GM12878 (cell line): ENCODE measurements around the gene LGMN. TPM values are rescaled to one million over a fixed set of nuclear protein-coding genes. Genes with fewer than 3 reads are reported as not detected.

Source experiments
- ATAC-seq: fragments of 200-7000 bp; cut with Tn5 transposase; 3 replicates; pipeline ENCODE4 v1.9.1; 2020; ENCODE audit warnings: mild to moderate bottlenecking, moderate library complexity
- BruUV-seq: library from RNA; stranded (reverse); fragments of 400-500 nt; replicated peaks from 2 replicates; lab custom pipeline; 2021; lab: Mats Ljungman, UMichigan
- CTCF ChIA-PET: fragments of 300-600 bp; sonication (Branson Sonifier 250); formaldehyde crosslinking; extraction: SDS; loops from one replicate; lab custom pipeline; 2021; ENCODE audit warnings: inconsistent platforms; lab: Yijun Ruan, JAX
- POLR2A ChIA-PET: fragments of 350-600 bp; formaldehyde crosslinking; extraction: SDS; loops from one replicate; lab custom pipeline; 2021; ENCODE audit warnings: inconsistent platforms; lab: Charles Lee
- RAD21 ChIA-PET: fragments of 300-600 bp; sonication (Branson Sonifier 250); formaldehyde crosslinking; loops from one replicate; lab custom pipeline; 2023; ENCODE audit warnings: antibody characterized with exemption; ENCODE audit not compliant: unreplicated experiment; lab: Charles Lee
- SMC1A ChIA-PET: fragments of 300-600 bp; sonication (Branson Sonifier 250); formaldehyde crosslinking; loops from one replicate; lab custom pipeline; 2023; ENCODE audit not compliant: unreplicated experiment, uncharacterized antibody; lab: Charles Lee
- DNase-seq: peaks from one replicate; pipeline ENCODE4 v3.0.0-alpha.2; 2011; ENCODE audit warnings: low read depth, low spot score
- FAIRE-seq: peaks from 3 replicates; lab custom pipeline; 2011; peaks lifted over from hg19 to GRCh38; lab: Jason Lieb, UNC
- H2AFZ ChIP-seq: 2 replicates; pipeline ENCODE4 v1.6.0; 2011; ENCODE audit warnings: low read depth, low read length, control low read depth; ENCODE audit not compliant: control insufficient read depth
- H3K27ac ChIP-seq: 2 replicates; pipeline ENCODE4 v1.5.1; 2011; ENCODE audit warnings: control low read depth; ENCODE audit not compliant: control insufficient read depth, insufficient read depth
- H3K27me3 ChIP-seq, 2 experiments: replicated peaks in 1 of 2; 2 replicates each; pipeline versions ENCODE4 v1.6.0 to v1.6.1; 2011; ENCODE audit warnings: low read length in 1 of 2; ENCODE audit not compliant: control insufficient read depth in 2 of 2, insufficient read depth in 2 of 2
- H3K36me3 ChIP-seq, 2 experiments: 2 replicates each; pipeline ENCODE4 v1.5.1; 2011; ENCODE audit warnings: low read length in 1 of 2; ENCODE audit not compliant: control insufficient read depth in 2 of 2, insufficient read depth in 2 of 2
- H3K4me1 ChIP-seq: 2 replicates; pipeline ENCODE4 v1.6.1; 2011; ENCODE audit warnings: mild to moderate bottlenecking, low read length, moderate library complexity, mixed read lengths; ENCODE audit not compliant: control insufficient read depth, insufficient read depth
- H3K4me2 ChIP-seq: 2 replicates; pipeline ENCODE4 v1.6.0; 2011; ENCODE audit warnings: control low read depth; ENCODE audit not compliant: control insufficient read depth, insufficient read depth
- H3K4me3 ChIP-seq: fragments of 200-600 bp; sonication (generic); 2 replicates; pipeline ENCODE4 v1.5.1; 2016
- H3K79me2 ChIP-seq: 2 replicates; pipeline ENCODE4 v1.6.0; 2011; ENCODE audit warnings: low read length; ENCODE audit not compliant: control insufficient read depth, insufficient read depth
- H3K9ac ChIP-seq: 2 replicates; pipeline ENCODE4 v1.8.0; 2011; ENCODE audit warnings: low read length, control low read depth, mixed read lengths; ENCODE audit not compliant: control insufficient read depth, insufficient read depth
- H3K9me3 ChIP-seq: replicated peaks from 3 replicates; pipeline ENCODE4 v1.5.1; 2011; ENCODE audit warnings: mild to moderate bottlenecking, low read length; ENCODE audit not compliant: control insufficient read depth, insufficient read depth
- H4K20me1 ChIP-seq: 2 replicates; pipeline ENCODE4 v1.6.0; 2011; ENCODE audit not compliant: control insufficient read depth, insufficient read depth
- ATF7 ChIP-seq: fragments of 450-650 bp; IDR thresholded peaks from 2 replicates; pipeline ENCODE4 v1.6.1; 2016; ENCODE audit warnings: low read depth, mild to moderate bottlenecking
- BHLHE40 ChIP-seq, 2 experiments: fragments of 450-650 bp in 1 of 2; IDR thresholded peaks; 2 replicates each; pipeline ENCODE4 v1.6.1; 2011 to 2017; ENCODE audit warnings: low read depth in 2 of 2, borderline replicate concordance in 1 of 2, improper control_type of control experiment in 1 of 2, low read length in 1 of 2, mild to moderate bottlenecking in 1 of 2
- CBX5 ChIP-seq: sonication (generic); IDR thresholded peaks from 2 replicates; pipeline ENCODE4 v1.6.1; 2016; ENCODE audit warnings: low read depth, moderate library complexity, mild to moderate bottlenecking, inconsistent platforms
- CHD4 ChIP-seq: fragments of 200-600 bp; sonication (generic); IDR thresholded peaks from 2 replicates; pipeline ENCODE4 v1.6.1; 2016; ENCODE audit warnings: mild to moderate bottlenecking
- CUX1 ChIP-seq: IDR thresholded peaks from 2 replicates; pipeline ENCODE4 v1.6.1; 2012; ENCODE audit warnings: improper control_type of control experiment, low read depth, low read length; ENCODE audit not compliant: insufficient replicate concordance
- FOXM1 ChIP-seq: IDR thresholded peaks from 2 replicates; pipeline ENCODE4 v1.6.1; 2012; ENCODE audit warnings: low read depth, mild to moderate bottlenecking, inconsistent platforms, low read length, moderate library complexity
- MLLT1 ChIP-seq: fragments of 450-650 bp; IDR thresholded peaks from 2 replicates; pipeline ENCODE4 v1.6.1; 2016; ENCODE audit warnings: mild to moderate bottlenecking
- MXI1 ChIP-seq: fragments of 150-350 bp; IDR thresholded peaks from 2 replicates; pipeline ENCODE4 v1.6.1; 2011; ENCODE audit warnings: low read depth, mild to moderate bottlenecking, inconsistent platforms, low read length, improper control_type of control experiment
- POLR2AphosphoS5 ChIP-seq: IDR thresholded peaks from 2 replicates; pipeline ENCODE4 v1.6.1; 2011; ENCODE audit warnings: mild to moderate bottlenecking, low read length, inconsistent platforms
- RUNX3 ChIP-seq: IDR thresholded peaks from 2 replicates; pipeline ENCODE4 v1.6.1; 2012; ENCODE audit warnings: low read length, inconsistent platforms
- SIX5 ChIP-seq: IDR thresholded peaks from 2 replicates; pipeline ENCODE4 v1.6.1; 2011; ENCODE audit warnings: mild to moderate bottlenecking, low read depth, low read length, moderate library complexity; ENCODE audit not compliant: severe bottlenecking
- WGBS: methylation state at CpG from one replicate; pipeline ENCODE4 v1.1.6; 2016; ENCODE audit warnings: low lambda C conversion rate; ENCODE audit not compliant: insufficient replicate concordance, insufficient coverage; ENCODE audit errors: missing lambda C conversion rate; 5-methylcytosine and 5-hydroxymethylcytosine counted together
- in situ Hi-C: fragments of 300-500 bp; cut with MboI; formaldehyde crosslinking; loops from 9 replicates; pipeline ENCODE4 v1.14.3; 2018; ENCODE audit warnings: mixed read lengths
- intact Hi-C: fragments of 100-400 bp; cut with micrococcal nuclease; formaldehyde crosslinking; loops from one replicate; pipeline ENCODE4 v1.14.2; 2022; ENCODE audit not compliant: unreplicated experiment
- polyA plus RNA-seq, 11 experiments: library from polyadenylated mRNA; depleted of rRNA in 4 of 11; unstranded in 6 of 11; stranded (reverse) in 5 of 11; fragments of >200 nt; fragmentation: Nextera tagmentation in 4 of 11; fragmentation: Illumina TruSeq in 1 of 11; extraction: Ambion mirVana in 4 of 11; extraction: Trizol in 1 of 11; gene quantifications; 1 replicate in 1 of 11; 2 replicates in 10 of 11; pipeline versions ENCODE4 v1.2.1 to v1.2.3, GENCODE V29; 2011 to 2016; ENCODE audit warnings: inconsistent platforms in 2 of 11, missing spikeins in 2 of 11, low read depth in 1 of 11
- total RNA-seq, 4 experiments: library from RNA; depleted of rRNA in 3 of 4; stranded (reverse); fragments of >200 nt in 3 of 4; fragmentation: Illumina TruSeq in 1 of 4; extraction: Trizol in 1 of 4; gene quantifications; 2 replicates each; pipeline versions ENCODE4 v1.2.1 to v1.2.3, GENCODE V29; 2013 to 2021
- TF ChIP-seq, protein P1 (sequence below): fragments of 450-650 bp; IDR thresholded peaks from 2 replicates; pipeline ENCODE4 v1.6.1; 2017; ENCODE audit warnings: mild to moderate bottlenecking, moderate library complexity

LGMN gene
- total and polyA plus RNA-seq, 10 of the 15 experiments (the other 5 are each of a cell fraction or from before 2014, with no cell fraction given): 0.71 to 192 (median 3.9) TPM

GRCh38 chr14:92775292-92775691 lies 26.9 kb upstream of the LGMN start (continued):
- TF ChIP-seq CUX1 (peak; percentile 56), MXI1 (peak; percentile 44; the same call in 1 of the 2 replicates), CBX5 (0 out of 2 replicates have a peak, but pooled peaks have one; percentile 67), RUNX3 (peak; percentile 95), ATF7 (peak; percentile 68; the same call in 1 of the 2 replicates)

GRCh38 chr14:92774572-92774971 lies 26.1 kb upstream of the LGMN start:
- ChIA-PET SMC1A (interaction anchor here (0.6 to 2.3 kb wide), 5 partner anchors 7 to 287 kb away, joined by 3 to 10 read pairs (median 5); no protein-coding TSS in a partner anchor), RAD21 (interaction anchor here (1.4 to 2.3 kb wide), 2 partner anchors 24 to 27 kb away, joined by 3 to 10 read pairs; no protein-coding TSS in a partner anchor), POLR2A (no interaction called here), CTCF (no interaction called here)
- H3K9me3 ChIP-seq: peaks cover 2% of the 10 kb centered on the region; the same call in 1 of the 3 replicates
- TF ChIP-seq BHLHE40 (IDR thresholded peaks at IDR 0.05; ENCODE audit: borderline replicate concordance in 1 of 2, low read depth in 2 of 2, low read length in 1 of 2) (no peak), POLR2AphosphoS5 (no peak), MLLT1 (no peak), SIX5 (no peak), CHD4 (no peak), FOXM1 (no peak)
- TF ChIP-seq, protein P1, sequence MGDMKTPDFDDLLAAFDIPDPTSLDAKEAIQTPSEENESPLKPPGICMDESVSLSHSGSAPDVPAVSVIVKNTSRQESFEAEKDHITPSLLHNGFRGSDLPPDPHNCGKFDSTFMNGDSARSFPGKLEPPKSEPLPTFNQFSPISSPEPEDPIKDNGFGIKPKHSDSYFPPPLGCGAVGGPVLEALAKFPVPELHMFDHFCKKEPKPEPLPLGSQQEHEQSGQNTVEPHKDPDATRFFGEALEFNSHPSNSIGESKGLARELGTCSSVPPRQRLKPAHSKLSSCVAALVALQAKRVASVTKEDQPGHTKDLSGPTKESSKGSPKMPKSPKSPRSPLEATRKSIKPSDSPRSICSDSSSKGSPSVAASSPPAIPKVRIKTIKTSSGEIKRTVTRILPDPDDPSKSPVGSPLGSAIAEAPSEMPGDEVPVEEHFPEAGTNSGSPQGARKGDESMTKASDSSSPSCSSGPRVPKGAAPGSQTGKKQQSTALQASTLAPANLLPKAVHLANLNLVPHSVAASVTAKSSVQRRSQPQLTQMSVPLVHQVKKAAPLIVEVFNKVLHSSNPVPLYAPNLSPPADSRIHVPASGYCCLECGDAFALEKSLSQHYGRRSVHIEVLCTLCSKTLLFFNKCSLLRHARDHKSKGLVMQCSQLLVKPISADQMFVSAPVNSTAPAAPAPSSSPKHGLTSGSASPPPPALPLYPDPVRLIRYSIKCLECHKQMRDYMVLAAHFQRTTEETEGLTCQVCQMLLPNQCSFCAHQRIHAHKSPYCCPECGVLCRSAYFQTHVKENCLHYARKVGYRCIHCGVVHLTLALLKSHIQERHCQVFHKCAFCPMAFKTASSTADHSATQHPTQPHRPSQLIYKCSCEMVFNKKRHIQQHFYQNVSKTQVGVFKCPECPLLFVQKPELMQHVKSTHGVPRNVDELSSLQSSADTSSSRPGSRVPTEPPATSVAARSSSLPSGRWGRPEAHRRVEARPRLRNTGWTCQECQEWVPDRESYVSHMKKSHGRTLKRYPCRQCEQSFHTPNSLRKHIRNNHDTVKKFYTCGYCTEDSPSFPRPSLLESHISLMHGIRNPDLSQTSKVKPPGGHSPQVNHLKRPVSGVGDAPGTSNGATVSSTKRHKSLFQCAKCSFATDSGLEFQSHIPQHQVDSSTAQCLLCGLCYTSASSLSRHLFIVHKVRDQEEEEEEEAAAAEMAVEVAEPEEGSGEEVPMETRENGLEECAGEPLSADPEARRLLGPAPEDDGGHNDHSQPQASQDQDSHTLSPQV: no peak
- 91% methylated on average over 5 of the region's 8 CpGs for WGBS
- no peak overlapping the region for H3K27ac ChIP-seq
- in situ Hi-C loops: loop anchor here (10.0 to 25.0 kb wide), 3 partner anchors 190 to 1412 kb away; no protein-coding TSS in a partner anchor
- BruUV-seq: no TSS peak
- H4K20me1 ChIP-seq: no peaks in the 10 kb centered on the region
- H3K36me3 ChIP-seq: no peaks in the 10 kb centered on the region
- H3K4me2 ChIP-seq: peak overlapping the region; percentile 12; the same call in 1 of the 2 replicates
- FAIRE-seq (no peak), ATAC-seq (no peak), DNase-seq (no peak)
- no peak overlapping the region for H2AFZ ChIP-seq
- H3K4me3 ChIP-seq: no peak overlapping the region
- H3K27me3 ChIP-seq: peaks cover 0 to 2% of the 10 kb centered on the region in 2 experiments; a peak in 2 of 4 replicates
- no peak overlapping the region for H3K9ac ChIP-seq
- intact Hi-C loops: no loop called here
- H3K4me1 ChIP-seq: peaks cover 30% of the 10 kb centered on the region
- H3K79me2 ChIP-seq: no peaks in the 10 kb centered on the region
